ENCODE measurements around the gene CASZ1. TPM values are rescaled to one million over a fixed set of nuclear protein-coding genes. Genes with fewer than 3 reads are reported as not detected.

CASZ1 gene
- total and polyA plus RNA-seq, 2 experiments from 2014 or later: 3.6 to 6.9 TPM

GRCh38 chr1:10755970-10756521 is 40.4 kb downstream of the CASZ1 start:
- Histone ChIP-seq H3K79me2 (no peaks in the 10 kb centered on the region), H3K27me3 (no peaks in the 10 kb centered on the region), H3K4me3 (no peak overlapping the region), H3K9me2 (replicated peaks; ENCODE audit: insufficient read depth) (no peaks in the 10 kb centered on the region), H4K20me1 (ENCODE audit: insufficient read depth, poor library complexity, severe bottlenecking) (no peaks in the 10 kb centered on the region), H3K4me1 (ENCODE audit: insufficient read depth) (peaks cover 14% of the 10 kb centered on the region), H2AFZ (no peak overlapping the region), H3K36me3 (replicated peaks; ENCODE audit: insufficient read depth, low read depth) (no peaks in the 10 kb centered on the region), H3K27ac (no peak overlapping the region), H3K4me2 (no peak overlapping the region), H3K9me3 (ENCODE audit: low read depth) (no peaks in the 10 kb centered on the region)
- WGBS (ENCODE audit: low lambda C conversion rate, missing lambda C conversion rate): 80% methylated on average over 23 of the region's 23 CpGs
- no peak for TF ChIP-seq CTCF (IDR thresholded peaks at IDR 0.05; ENCODE audit: poor library complexity)
- no peak for TF ChIP-seq EZH2phosphoT487 (IDR thresholded peaks at IDR 0.05; ENCODE audit: low read depth, severe bottlenecking, unreplicated experiment)
- TF ChIP-seq EZH2 (IDR thresholded peaks at IDR 0.05; ENCODE audit: borderline replicate concordance): no peak
- DNase-seq (ENCODE audit: low spot score): peak; percentile 68

DNA sequence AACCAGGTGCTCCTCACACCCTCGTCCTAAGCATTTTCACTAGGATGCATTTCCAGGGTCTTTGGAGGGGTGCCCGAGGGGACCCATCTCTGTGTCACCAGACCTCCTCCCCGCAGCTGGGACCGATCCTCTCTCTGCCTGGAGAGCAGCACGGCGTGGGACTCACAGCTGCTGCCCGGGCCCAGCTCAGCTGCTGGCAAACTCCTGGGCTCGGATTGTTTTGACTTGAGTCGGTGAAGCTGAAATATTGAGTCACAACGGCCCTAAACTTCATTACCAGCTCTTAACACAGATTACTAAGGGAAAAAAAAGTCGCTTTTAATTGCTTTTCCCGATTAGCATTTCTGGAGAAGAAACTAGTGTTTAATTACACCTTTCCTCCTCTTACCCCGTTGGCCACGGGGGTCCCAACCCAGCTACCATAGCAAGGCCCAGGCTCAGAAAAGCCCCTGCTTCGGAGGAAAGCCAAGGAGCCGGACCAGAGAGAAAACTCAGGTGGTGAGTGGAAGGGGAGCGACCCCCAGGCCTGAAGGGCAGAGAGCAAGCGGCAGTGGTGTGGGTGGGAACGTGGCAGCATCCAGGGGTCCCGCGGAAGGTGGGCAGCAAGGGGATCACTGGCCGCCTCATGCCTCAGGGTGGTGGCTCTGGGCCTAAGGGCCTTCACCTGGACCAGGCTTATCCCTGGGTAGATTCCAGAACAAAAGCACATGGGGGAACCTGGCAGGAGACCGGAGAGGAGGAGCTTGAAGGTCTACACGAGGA is 41.7 kb downstream of the CASZ1 start:
- Histone ChIP-seq H3K9me3 (ENCODE audit: low read depth) (no peaks in the 10 kb centered on the region), H3K27ac (no peak overlapping the region), H3K36me3 (replicated peaks; ENCODE audit: insufficient read depth, low read depth) (no peaks in the 10 kb centered on the region), H3K79me2 (no peaks in the 10 kb centered on the region), H2AFZ (no peak overlapping the region), H3K4me2 (no peak overlapping the region), H4K20me1 (ENCODE audit: insufficient read depth, poor library complexity, severe bottlenecking) (no peaks in the 10 kb centered on the region), H3K4me3 (no peak overlapping the region), H3K9me2 (replicated peaks; ENCODE audit: insufficient read depth) (no peaks in the 10 kb centered on the region), H3K4me1 (ENCODE audit: insufficient read depth) (peaks cover 3% of the 10 kb centered on the region), H3K27me3 (no peaks in the 10 kb centered on the region)
- 83% methylated on average over 24 of the region's 24 CpGs for WGBS (ENCODE audit: low lambda C conversion rate, missing lambda C conversion rate)
- no peak for DNase-seq (ENCODE audit: low spot score)
- no peak for TF ChIP-seq EZH2 (IDR thresholded peaks at IDR 0.05; ENCODE audit: borderline replicate concordance)
- no peak for TF ChIP-seq EZH2phosphoT487 (IDR thresholded peaks at IDR 0.05; ENCODE audit: low read depth, severe bottlenecking, unreplicated experiment)
- TF ChIP-seq CTCF (IDR thresholded peaks at IDR 0.05; ENCODE audit: poor library complexity): no peak

- Histone ChIP-seq H3K36me3 (replicated peaks; ENCODE audit: insufficient read depth, low read depth) (no peaks in the 10 kb centered on the region), H3K4me3 (no peak overlapping the region), H3K79me2 (no peaks in the 10 kb centered on the region), H3K9me2 (replicated peaks; ENCODE audit: insufficient read depth) (no peaks in the 10 kb centered on the region), H3K4me2 (no peak overlapping the region), H3K27ac (no peak overlapping the region), H3K9me3 (ENCODE audit: low read depth) (no peaks in the 10 kb centered on the region), H3K4me1 (ENCODE audit: insufficient read depth) (no peaks in the 10 kb centered on the region), H2AFZ (no peak overlapping the region), H3K27me3 (no peaks in the 10 kb centered on the region), H4K20me1 (ENCODE audit: insufficient read depth, poor library complexity, severe bottlenecking) (no peaks in the 10 kb centered on the region)
- DNase-seq (ENCODE audit: low spot score): no peak
- 59% methylated on average over 11 of the region's 11 CpGs for WGBS (ENCODE audit: low lambda C conversion rate, missing lambda C conversion rate)
- TF ChIP-seq EZH2 (IDR thresholded peaks at IDR 0.05; ENCODE audit: borderline replicate concordance) (no peak), EZH2phosphoT487 (IDR thresholded peaks at IDR 0.05; ENCODE audit: low read depth, severe bottlenecking, unreplicated experiment) (no peak), CTCF (IDR thresholded peaks at IDR 0.05; ENCODE audit: poor library complexity) (no peak)
Measured at GRCh38 chr1:10753299-10753698, 43.1 kb downstream of the CASZ1 start.

Measured in hepatocyte (in vitro differentiated cells).